NT2/D1 (cell line): ENCODE data around the gene KRTCAP3.

Experiments
- YY1 ChIP-seq: IDR thresholded peaks from 2 replicates; pipeline ENCODE4 v1.6.1; 2011; ENCODE audit not compliant: insufficient read length, insufficient read depth
- ZNF274 ChIP-seq: IDR thresholded peaks from 2 replicates; pipeline ENCODE4 v1.6.1; 2011; ENCODE audit warnings: mild to moderate bottlenecking, low read depth, low read length

DNA sequence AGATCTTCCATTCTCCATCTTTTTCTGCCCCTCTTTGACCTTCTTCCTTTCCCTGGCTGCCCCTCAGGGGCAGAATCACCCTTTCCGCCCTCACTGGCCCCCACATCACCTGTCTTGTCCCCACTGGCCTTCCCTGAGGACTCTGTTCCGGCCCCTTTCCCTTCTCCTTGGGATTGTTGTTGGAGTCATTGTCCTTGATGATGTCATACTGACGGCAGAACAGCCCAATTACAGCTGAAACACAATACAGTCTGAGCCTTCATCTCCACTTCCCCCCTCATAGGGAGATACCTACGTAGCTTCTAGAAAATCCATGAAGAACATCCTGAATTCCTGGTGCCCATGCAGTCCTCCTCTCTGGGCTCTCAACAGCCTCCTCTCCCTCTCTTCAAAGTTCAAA lies 50.4 kb downstream of the KRTCAP3 start:
- TF ChIP-seq ZNF274: no peak
- no peak for TF ChIP-seq YY1
